GM19238 (cell line): ENCODE data around the gene BAIAP2.
"Not testable (repeated sequence)": the region's sequence is repeated elsewhere in the genome, so short reads cannot be mapped to it uniquely, and the experiment has no call there.

Experiments used
- DNase-seq: peaks from one replicate; pipeline ENCODE4 v3.0.0; 2011; ENCODE audit warnings: low spot score; ENCODE audit not compliant: insufficient read length

BAIAP2 gene

DNA sequence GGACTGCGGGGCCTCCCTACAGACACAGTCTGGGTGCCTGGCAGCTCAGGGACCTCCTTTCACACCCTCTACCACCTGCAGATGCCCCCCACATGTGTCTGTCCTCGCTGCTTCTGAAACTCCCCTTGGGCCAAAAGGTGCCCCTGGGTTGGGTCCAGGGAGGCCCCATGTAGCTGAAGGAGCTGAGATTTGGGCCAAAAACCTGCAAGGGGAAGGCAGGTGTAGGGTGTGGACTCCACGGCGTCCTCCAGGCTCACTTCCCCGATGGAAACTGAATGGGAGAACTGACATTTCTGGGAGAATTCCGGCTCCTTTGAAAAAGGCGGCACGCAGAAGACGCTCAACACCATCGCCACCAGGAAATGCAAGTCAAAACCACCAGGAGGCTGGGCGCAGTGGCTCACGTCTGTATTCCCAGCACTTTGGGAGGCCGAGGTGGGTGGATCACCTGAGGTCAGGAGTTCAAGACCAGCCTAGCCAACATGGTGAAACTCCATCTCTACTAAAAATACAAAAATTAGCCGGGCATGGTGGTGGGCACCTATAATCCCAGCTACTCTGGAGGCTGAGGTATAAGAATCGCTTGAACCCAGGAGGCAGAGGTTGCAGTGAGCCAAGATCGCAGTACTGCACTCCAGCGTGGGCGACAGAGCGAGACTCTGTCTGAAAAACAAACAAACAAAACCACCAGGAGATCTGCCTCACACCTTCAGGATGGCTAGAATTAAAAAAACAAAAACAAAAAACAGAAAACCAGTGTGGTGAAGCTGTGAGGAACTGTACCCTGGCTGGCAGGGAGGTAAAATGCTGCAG lies 13.2 kb upstream of the BAIAP2 start:
- DNase-seq, result no peak

DNA sequence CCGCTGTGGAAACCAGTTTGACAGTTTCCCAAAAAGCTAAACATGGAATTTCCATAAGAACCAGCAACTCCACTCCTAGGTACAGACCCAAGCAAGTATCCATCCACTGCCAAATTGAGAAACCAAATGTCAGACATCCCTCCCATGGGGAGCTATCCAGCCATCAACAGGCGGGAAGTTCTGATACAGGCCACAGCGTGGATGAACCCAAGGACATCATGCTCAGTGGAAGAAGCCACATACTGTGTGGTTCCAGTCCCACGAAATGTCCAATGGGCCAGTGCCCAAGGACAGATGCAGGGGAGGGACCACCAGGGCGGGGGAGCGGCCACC lies 12.6 kb upstream of the BAIAP2 start:
- DNase-seq, result no peak

DNA sequence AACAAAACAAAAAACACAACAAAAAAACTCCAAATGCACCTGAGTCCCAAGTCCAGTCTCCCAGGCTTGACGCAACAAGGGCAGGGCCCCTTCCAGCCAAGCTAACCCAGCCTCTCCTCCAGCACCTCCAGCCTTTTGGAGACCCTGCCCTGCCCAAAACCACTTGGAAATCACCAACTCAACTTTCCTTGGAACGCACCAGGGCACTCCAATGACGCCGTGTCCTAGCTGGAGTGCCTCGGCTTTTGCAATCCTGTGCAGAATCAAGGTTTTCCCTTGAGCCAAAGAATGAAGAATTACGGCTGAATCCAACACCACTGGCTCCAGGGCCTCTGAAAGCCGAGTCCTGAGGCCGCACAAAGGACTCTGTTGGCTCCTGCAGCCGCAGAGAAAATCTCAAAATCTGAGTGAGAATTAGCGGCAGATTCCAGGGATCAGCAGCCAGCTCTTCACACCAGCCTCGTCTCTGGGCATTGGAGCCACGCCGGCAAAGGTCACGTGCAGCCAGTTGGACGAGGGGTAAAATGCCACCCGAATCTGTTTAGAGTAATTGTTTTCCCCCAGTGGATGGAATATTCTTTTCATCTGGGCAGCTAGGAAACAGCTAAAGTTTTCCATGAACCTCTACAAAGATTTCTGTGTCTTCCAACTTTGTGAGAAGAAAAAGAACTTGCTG lies 9.7 kb upstream of the BAIAP2 start:
- DNase-seq, result no peak

DNA sequence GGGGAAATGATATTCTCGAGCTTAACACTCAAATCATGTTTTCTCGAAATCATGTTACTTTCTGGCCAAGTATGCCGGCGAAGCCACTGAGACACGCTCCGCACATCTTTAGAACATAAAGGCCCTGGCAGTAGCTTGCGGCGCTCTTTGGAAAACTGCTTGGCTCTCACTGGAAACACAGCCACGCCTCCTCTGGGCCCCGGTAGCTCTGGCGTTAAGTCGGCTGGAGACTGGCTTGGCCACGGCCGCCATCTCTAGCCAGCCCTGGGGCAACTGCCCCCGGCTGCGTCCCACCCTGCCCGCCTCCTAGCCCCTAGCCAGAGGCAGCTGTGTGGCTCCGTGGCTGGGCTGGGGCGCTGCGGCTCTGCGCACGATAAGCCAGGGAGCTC lies 9.2 kb upstream of the BAIAP2 start:
- no peak for DNase-seq

DNA sequence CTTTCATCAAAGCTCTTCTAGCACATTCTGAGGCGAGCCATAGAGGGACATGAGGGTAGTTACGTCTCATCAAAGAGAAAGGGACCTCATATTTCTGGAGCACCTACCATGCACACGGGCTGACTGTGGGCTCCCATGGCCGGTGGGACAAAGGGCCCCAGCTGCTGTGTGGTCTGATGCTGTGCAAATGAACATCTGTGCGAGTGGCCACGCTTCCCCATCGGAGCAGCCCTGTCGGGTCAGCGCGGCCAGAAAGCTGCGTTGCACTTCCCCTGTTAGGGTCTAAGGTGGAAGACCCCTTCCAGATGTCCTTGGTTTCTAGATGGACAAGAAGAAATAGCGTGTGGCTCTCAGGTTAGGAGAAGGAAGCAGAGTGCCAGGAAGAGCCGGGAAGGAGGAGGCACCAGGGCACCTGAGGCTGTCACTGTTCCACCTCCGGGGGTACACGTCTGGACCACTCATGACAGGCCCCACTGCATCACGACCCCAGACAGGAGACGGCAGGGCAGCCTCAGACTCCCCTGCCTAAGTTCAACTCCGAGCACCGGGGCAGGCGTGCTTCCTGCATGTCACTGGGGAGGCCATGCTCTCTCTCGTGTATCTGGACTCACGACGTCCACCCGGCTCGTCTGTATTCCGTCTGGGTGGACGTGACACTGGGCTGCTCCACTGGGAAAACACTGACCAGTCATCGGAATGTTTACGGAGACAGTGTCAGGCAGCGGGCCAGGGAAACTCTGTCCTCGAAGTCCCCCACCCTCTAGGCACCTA lies 8.5 kb upstream of the BAIAP2 start:
- no peak for DNase-seq

DNA sequence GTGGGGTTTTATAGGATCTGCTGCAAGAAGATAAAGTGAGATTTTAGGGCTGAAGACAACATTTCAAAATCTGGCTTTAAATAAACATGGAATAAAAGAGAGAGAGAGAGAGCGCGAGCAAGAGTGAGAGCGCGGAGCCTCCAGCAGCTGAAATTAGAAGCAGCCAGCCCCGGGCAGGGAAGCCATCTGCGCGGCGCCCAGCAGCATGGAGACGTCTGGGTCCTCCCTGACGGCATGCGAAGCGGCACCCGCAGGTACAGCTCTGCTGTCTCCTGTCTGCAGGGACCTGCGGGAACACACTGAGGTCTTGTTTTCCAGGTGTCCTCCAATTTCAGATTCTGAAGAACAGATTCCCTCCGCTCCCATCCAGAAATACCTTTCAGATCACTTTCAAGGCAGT lies 7.9 kb upstream of the BAIAP2 start:
- DNase-seq, result no peak

DNA sequence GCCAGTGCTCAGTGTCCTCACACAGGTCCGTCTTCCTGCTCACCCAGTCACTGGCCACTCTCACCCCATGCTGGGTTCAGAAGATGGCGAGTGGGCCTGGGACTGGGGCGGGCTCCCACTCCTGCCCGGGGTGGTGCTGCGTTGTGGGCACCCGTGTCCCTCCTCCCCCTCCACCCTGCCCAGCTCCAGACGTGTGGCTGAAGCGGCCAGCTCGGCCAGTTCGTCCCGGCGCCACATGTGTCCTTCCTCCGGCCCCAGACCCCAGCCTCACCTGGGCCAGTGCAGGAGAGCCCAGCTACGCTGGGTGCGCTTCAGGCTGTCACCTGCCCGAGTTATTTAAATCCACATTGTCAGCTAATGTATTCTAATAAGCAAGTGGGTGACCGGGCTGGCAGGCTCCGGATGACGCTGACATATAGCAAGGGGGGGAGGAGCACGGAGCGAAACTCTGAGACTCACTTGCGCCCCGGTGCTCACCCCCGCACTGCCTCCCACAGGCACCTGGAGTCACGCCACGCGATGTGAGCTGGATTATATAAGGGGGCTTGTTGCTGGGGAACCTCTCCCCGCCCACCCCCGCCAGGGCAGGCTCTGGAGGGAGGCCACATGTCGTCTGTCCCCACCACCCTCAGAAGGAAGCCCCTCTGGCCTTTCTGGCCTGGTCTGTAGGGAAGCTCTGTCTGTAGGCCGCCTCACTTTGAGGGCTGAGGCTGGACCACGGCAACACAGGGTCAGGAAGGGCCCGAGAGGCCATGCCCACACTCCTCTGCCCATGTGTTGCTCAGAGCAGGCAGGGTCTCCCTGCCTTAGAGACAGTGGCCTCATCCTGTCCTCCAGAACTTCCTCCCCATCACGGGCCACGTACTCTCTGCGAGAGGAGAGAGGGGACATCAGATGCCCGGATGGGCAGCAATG lies 7.1 kb upstream of the BAIAP2 start:
- DNase-seq, result no peak

DNA sequence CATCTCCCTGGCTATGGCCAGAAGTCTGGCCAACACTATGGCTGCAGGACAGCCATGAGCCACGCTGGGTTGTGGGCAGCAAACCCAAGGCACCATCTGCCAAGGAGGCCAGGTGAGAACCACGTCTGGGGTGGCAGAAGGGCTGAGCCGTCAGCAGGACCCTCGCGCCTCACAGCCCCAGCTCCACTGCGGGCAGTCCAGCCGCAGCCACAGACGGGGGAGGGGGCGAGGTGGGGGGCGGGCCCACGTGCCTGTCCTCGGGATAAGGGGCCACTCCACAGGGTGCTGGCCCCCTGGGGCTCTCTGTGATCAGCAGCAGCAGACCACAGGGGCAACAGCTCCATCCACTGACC lies 6.5 kb upstream of the BAIAP2 start:
- DNase-seq, result no peak

DNA sequence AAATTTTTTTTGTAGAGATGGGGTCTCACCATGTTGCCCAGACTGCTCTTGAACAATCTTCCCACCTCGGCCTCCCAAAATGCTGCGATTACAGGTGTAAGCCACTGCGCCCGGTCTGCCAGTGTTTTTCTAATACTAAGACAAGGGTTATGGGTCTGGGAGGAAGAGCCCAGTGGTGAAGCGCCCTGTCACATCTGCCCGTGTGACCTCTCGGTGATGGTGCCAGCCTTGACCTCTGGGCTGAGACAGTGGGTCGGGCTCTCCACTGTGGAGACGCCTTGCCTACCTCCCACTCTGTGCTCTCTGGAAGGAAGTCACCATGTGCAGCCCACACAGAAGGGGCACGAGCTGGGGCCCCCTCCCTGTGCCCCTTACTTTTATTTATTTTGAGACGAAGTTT lies 5.1 kb upstream of the BAIAP2 start:
- no peak for DNase-seq

DNA sequence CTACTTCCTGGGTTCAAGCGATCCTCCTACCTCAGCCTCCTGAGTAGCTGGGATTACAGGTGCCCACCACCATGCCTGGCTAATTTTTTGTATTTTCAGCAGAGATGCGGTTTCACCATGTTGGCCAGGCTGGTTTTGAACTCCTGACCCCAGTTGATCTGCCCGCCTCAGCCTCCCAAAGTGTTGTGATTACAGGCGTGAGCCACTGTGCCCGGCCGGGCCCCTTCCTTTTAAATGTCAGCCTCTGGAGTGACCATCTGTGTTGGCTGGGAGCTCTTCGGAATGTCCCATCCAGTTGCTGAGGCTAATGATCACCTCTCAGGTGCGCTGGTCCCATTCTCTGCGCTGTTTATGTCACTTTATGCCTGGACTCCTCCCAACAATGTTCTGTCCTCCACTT lies 4.6 kb upstream of the BAIAP2 start:
- DNase-seq, result not testable (repeated sequence)

DNA sequence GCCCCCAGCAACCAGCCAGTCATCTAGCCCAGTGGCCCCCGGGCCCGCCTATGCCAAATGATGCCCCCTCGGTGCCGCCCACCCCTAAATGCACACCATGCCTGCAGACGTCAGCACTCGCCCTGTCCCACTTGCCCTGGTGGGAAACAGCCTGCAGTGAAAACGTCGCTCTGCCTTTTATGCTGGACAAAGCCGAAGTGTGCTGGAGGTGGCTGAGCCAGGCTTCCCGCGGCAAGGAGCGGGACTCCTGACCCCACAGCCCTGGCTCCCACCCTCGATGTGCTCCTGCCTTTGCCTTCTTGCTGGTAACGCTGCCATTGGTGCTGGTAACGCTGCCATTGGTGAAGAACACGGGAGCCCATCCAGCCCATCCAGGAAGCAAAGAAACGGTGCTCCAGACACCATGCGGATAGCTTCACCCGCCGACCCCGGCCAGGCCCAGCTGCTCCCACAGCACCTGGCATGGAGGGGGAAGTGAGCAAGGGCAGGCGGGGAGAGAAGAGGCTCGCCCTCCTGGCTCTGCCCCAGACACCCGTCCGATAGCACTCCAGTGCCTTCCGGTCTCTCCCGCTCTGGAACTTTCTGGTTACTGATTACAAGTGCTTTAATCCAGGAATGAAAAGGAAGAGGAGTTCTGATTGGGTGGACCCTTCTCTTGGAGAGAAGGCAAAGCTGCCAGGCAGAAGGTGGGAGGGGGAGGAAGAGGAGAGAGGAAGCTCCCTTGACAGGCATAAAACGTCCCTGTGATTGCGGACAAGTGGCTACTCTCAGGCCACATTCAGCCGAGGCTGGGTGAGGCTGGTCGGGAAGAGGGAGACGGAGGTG lies 4.0 kb upstream of the BAIAP2 start:
- DNase-seq, result no peak

DNA sequence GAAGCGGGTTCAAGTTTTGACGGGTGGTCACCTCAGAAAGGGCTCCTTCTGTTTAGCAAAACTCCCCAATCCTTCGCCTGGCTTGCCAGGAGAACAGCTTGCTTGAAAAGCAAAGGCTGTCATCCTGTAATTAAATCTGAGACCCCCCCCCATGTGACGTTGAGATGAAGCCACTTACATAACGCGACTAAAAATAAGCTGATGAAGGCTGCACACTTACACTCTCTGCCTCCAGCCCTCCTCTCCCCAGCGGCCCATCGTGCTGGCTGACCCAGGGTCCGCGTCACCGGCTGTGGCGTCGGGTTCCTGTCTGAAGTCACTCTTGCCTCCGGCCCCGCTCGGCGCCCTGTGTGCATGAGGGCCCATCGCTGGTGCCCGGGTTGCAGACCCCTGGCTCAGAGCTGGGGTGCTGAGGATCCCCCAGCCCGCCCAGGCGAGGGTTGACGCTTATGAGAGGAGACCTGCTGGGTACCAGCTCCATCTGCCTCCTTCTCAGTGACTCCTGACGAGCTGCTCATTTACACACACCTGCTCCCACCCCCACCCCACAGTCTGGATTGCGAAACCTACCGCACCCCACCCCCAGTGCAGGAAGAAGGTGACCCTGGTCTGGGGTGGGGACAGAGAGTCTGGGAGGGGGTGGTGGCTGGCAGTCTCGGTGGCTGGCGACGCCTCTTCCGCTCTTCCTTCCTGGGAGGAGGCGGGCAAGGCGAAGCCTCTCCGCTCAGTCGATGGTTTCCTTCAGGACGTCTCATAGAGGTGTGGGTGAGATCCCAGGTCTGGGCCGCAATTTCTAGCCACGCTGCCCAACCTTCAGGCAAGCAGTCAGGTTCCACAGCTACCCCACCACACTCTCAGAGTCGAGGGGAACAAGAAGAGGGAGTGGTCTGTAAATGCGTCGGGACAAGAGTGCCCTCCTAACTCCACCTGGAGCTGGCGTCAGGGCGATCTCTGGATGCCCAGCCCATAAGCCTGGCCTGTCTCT lies 3.1 kb upstream of the BAIAP2 start:
- no peak for DNase-seq

DNA sequence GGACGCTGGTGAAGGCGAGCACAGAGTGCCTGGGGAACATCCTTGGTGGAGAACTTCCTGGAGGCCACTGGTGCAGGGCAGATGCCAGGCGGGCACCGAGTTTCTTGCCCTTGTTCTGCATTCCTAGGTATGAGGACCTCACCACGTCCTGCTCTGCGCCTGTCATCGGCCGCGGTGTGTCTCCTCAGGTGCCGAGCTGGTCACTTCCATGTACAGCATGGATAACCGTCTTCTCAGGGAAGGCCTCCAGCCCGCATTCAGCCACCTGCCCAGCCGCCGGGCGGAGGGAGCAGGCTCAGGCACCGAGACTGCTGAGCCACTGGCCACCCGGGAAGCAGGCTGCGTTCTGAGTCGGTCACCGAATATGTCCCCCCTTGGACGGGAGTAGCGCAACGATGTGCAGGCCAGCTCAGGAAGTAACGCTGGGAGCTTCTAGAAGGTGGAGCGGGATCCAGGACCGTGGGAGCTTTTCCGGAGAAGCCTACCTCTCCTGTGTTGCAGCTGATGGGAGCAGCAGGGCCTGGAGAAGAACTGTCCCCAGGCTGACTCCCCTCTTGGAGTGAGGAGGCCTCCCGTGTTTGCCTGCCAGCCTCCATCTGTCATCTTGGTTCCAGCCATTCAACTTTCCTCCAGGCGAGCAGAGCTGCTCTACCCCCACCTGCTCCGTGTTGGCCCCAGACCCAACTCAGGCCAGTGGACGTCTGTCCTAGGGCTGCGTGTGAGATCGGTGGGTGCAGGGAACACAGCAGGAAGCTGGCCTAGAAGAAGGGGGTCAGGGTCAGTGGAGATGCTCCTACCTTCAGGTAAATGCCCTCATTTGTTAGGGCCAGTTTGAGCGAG lies 2.1 kb upstream of the BAIAP2 start:
- DNase-seq, result no peak

DNA sequence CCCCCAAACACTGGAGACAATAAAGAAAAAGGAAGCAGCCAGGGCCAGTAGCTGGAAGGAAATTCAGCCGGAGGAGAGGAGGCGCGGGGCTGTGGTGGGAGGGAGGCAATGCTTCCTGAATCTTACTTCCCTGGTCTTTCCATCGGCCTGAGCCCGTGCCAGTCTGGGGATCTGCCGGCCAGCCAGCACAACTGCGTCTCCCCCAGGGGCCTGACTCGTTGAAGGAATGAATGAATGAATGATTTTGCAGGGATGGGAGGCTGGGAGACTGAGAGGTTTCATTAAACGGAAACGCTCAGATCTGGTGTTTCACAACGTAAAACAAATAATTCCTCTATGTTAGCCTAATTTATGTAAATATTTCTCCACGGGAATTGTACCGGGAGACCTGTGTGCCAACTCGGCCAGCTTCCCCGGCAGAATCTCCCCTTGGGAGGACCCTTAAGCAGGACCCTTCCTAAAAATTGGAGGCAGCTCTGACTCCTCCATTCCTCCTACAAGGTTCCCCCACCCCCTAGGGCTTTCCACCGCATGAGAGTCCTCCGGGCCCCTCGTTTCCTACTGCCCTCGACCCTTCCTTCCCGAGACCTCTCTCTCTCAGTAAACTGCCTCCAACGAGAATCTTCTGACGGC lies 1.3 kb upstream of the BAIAP2 start:
- no peak for DNase-seq

DNA sequence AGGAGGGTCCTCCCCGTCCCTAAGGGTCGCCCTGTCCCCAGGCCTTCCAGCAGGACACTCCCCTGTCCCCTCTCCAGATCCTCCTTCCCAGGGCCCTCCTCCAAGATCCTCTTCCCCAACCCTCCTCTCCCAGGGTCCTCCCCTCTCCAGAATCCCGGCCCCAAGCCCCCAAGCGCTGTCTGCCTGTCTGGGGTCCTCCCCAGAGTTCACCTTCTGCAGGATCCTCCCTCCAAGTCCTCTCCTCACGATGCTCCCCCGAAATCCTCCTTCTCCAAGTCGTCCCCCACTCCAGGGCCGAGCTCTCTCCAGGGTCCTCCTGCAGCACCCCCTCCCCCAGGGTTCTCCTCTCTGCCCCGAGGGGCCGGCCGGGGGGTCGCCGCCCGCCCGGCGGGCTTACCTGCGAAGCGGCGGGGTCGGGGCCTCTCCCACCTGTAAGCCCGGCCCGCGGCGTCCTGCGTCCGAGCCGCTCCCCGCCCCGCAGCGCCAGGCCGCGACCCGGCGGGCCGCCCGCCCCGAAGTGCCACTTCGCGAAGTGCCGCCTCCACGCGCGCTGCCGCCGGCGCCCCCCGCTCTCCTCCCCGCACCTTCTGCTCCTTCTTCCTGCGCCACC lies 678 bp upstream of the BAIAP2 start:
- no peak for DNase-seq

DNA sequence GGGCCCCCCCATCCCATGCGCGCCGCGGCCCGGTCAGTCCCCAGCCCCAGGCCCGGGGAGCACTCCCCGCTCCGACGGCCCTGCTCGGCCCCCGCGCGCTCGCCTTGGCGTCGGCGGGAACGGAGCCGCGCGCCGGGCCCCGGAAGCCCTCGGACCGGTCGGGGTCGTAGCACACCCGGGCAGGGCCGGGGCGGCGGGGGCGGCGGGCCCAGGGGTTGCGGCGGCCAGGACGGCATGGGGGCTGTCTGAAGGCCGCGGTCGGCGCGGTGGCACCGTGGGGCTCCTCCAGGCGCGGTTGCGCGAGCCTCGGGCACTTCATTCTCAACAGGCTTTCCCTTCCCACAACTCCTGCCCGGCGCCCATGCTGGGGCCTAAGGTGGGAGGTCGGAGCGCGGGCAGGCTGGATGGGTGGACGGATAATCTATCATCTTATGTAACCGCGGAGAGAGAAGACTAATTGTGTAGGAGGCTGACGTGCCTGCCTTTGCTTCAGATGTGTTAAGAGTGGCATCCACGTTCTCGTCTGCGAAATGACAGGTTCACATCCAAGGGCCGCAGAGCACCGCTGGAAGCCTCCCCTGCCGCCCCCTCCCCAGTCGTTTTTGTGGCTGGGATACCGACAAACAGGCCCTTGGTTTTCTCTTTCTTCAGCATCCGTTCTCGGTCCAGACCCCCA lies 708 bp downstream of the BAIAP2 start:
- no peak for DNase-seq
